ENCODE measurements around the gene NSUN7.

Gene NSUN7

GRCh38 chr4:40856277-40856839 is 106.6 kb downstream of the NSUN7 start:
- no peak for TF ChIP-seq CTCF (conservative IDR thresholded peaks at IDR 0.05; ENCODE audit: low read depth, low read length)
- peak overlapping the region; percentile 53 for H3K4me3 ChIP-seq (ENCODE audit: low read depth, low read length)

GRCh38 chr4:40856840-40857362 is 107.1 kb downstream of the NSUN7 start:
- DNase-seq (ENCODE audit: low read depth): peak; percentile 61
- no peak for TF ChIP-seq CTCF (conservative IDR thresholded peaks at IDR 0.05; ENCODE audit: low read depth, low read length)
- peak overlapping the region; percentile 53 for H3K4me3 ChIP-seq (ENCODE audit: low read depth, low read length)

More at GRCh38 chr4:40856277-40856839, 106.6 kb downstream of the NSUN7 start:
- DNase-seq (ENCODE audit: low read depth): no peak

GRCh38 chr4:40857956-40858355 is 108.2 kb downstream of the NSUN7 start:
- no peak for DNase-seq (ENCODE audit: low read depth)
- no peak overlapping the region for H3K4me3 ChIP-seq (ENCODE audit: low read depth, low read length)
- TF ChIP-seq CTCF (conservative IDR thresholded peaks at IDR 0.05; ENCODE audit: low read depth, low read length): no peak

GRCh38 chr4:40858962-40859361 is 109.2 kb downstream of the NSUN7 start:
- H3K4me3 ChIP-seq (ENCODE audit: low read depth, low read length): no peak overlapping the region
- no peak for DNase-seq (ENCODE audit: low read depth)

More at GRCh38 chr4:40858962-40859361, 109.2 kb downstream of the NSUN7 start:
- TF ChIP-seq CTCF (conservative IDR thresholded peaks at IDR 0.05; ENCODE audit: low read depth, low read length): no peak

All from choroid plexus epithelial cell (primary cell).